CD1c-positive myeloid dendritic cell (primary cell): Measurements from ENCODE around the gene CNR1.

Experiments
- DNase-seq: peaks from one replicate; pipeline ENCODE4 v3.0.0-alpha.2; 2016; ENCODE audit errors: extremely low spot score

Gene CNR1

DNA sequence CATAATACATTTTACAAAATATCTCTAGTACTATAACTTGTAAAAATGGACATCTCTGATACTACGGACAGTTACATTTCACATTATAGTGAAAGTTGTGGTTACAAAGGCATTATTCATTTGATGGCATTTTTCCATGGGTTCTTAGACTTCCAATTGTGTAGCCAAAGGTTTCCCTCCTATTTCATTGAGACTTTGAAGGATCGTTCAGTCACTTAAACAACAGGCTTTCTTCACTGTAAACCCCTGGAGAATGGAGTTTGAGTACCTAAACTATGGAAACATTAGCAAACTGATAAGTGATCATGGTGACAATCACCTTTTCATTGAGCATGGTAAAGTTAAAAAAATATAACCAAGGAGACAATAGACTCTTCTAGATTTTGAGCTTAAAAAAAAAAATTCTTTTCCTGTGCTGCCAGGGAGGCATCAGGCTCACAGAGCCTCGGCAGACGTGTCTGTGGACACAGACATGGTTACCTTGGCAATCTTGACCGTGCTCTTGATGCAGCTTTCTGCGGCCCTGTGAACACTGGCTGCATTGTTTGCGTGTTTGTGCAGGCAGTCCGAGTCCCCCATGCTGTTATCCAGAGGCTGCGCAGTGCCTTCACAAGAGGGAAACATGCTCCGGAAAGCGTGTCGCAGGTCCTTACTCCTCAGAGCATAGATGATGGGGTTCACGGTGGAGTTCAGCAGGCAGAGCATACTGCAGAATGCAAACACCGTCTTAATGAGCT lies 22.6 kb downstream of the CNR1 start:
- DNase-seq = no peak

DNA sequence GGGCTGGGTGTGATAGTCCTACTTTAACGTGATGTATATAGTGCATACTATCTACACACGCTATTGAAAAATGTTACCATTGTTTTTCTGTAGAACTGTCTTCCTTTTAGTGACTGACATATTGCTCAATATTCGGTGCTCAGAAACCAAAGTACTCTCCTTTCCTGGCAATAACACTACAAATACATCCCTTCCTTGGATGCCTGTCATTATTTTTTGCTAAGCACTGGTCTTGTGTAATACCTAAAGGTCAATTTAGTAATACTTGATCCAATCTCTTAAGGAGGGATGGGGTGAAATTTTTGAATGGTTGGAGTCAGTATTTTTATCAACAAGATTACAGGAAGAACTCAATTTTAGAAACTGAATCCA lies 23.9 kb downstream of the CNR1 start:
- no peak for DNase-seq

DNA sequence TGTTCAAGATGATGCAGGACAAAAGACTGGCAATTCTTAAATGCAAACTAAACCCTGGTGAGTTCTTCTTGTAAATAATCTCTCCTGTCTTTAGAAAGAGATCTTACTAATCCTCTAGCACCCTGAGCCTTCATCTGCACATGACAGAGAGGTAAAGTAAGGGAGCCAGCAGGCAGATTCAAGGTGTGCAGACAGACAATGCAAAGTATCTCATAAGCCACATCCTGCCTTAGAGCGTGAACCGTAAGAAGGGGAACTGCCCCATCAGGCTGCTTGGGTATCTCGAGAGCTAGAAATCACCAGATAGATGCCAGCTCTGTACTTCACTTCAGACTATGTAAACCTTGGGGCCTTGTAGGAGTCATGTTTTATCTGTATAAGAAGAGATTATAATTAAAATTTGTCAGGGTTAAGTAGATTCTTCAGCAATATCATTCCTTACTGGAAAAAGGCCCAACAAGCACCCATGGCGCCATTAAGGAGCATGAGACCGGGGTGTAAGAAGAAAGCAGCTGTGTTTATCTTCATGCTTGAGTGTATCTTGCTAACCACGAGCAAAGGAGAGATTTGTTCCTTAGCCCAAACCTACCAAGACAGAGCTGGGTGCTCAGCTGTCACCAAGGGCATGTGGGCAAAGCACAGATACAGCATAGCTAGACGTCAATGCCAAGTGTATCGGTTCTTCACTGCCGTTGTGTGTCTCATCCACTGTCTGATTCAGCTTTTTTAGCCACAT lies 24.4 kb downstream of the CNR1 start:
- DNase-seq = no peak

DNA sequence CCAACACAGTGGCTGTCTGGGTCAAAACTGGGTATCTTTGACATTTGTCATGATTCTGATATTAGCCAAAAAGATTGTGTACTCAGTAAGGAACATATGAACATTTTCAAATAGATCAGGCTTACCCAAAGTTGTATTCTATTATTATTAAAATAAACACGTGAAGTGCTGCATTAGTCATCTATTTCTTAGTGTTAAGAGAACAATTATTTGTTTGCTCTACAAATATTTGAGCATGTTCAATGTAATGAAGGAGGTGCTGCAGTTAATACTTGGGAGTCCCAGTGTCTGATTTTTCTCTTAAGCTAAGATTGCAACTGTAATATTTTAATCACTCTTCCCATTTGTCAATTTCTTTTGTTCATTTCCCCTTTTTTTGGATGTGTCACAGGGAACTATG lies 28.2 kb downstream of the CNR1 start:
- DNase-seq = no peak

DNA sequence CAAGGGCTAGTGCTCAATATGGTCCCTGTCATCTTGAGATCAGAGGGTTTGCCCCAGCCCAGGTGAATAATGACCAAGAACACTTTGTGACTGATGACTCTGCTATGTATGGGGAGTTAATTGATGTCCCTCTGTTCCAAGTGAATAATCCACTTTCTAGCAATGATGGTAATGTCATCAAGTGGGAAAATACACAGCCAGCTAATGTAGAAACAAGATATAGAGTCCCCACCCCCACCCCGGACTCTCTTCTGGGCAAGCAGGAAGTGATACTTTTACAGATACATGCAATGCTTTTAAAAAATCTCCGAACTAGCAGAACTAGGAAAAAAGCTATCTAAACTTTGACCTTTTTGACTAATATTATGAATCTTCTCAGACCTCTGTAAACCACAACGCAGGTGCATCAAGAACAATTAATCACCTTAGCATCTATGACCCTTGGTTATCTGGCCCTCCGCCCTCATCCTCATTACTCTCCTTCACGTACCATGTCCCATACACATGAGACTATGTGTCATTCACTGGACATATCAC lies 30.5 kb downstream of the CNR1 start:
- DNase-seq = no peak

DNA sequence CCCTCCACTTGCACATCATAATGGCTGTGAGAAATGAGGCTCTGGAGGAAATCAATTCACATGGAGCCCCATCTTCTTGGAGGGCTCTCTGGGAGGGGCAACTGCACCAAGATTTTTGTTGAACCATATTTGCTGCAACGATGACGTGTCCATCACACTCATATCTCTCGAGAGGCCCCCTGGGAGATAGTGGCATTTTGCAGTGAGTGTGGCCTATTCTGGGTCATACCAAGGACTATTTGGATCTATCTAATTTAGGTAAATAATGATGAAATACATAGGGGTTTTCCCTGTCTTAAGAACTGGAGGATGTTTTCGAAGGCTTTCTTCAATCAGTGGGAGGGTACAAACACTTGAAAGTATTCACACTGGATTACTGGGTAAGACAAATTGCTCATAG lies 31.6 kb downstream of the CNR1 start:
- DNase-seq = no peak

DNA sequence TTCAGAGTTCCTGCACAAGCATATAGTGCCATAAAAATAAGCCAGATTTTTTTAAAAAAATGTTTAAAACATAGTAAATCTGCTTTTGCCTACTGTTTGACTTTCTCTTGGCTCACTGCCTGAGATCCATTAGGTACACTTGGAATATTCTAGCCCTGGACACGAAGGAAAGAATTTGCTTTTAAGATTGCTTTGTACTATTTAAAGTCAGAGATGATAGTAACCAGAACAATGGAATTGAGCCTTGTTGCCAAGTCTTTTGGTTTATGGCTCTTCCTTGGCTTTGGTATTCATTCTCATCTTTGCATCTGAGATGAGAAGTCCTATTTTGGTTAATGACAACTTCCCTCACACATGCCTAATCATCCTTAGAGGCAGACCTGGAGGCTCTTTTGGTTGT lies 32.4 kb downstream of the CNR1 start:
- DNase-seq = no peak

DNA sequence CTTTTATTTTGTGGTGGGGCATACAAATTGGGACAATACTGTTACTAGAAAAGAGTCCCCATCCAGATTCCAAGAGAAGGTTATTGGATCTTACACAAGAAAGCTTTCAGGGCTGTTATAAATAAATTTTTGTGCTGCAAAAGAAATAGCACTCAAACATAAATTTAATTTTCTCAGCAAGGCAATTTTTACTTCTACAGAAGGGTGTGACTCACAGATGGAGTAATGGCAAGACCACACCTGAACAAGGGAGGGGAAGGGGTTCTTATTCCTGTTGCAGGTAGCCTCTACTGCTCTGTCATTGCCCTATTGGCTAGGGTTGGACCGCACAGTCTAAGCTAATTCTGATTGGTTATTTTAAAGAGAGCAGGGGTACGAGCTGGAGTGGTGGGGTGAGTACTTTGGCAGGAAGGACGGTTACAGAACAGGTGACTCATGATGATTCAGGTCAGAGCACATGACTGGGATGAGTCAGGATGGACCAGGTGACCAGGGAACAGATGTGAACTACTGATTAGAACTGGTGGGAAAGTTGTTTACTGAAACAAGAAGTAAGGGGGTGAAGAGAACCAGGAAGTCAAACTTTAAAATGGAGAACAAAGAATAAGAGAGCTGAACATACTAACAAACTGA lies 41.1 kb downstream of the CNR1 start:
- DNase-seq = no peak

DNA sequence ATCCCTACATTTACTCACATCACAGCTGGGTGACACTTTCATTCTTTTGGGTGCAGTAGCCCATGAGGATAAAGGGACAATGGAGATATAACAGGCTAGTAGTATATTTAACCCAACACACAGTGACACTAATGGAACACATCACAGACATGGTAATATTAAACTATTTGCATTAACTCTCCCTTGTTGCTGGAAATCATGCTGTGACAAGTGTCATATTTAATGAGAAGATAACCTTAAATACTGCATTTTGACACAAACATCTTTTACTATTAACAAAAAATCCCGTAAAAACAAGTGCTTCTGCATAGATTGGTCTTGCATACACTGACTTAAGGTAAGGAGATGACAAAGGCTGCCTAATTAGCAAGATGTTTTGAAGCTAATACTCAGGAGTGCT lies 45.5 kb downstream of the CNR1 start:
- DNase-seq = no peak

DNA sequence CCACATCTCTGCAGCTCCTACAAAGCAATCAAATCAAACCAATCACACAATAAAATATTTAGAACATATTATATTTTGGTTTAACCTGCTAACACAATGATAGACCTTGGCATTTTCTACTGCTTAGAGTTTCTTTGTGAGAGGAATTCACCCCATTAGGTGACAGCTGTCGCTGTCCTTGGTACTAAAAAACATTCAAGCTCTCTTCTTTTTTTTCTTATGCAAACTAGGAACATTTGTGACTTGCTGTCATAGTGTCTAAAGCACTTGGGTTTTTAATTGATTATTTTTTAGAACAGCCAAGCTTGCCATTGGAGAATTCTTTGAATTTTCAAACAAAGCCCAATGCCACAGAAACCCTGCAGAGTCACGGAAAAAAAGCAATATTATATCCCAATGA lies 46.4 kb downstream of the CNR1 start:
- no peak for DNase-seq

DNA sequence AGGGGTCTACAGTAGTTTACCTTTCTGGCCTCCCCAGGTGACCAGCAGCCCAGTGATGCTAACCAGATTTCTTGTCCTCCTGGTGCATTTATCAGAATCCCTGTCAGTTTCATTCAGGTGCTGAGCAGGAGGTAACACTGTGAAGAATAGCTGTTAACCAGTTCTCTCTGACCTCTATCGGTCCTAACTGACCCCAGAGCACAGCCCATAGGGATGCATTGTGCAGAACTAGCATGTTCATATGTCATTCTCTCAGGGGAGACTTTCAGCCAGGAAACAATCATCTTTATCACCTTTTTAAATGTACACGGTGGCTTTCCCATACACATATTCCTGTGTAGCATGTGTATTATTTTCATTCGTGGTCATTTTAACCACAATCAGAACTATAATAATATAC lies 49.9 kb downstream of the CNR1 start:
- DNase-seq = no peak

DNA sequence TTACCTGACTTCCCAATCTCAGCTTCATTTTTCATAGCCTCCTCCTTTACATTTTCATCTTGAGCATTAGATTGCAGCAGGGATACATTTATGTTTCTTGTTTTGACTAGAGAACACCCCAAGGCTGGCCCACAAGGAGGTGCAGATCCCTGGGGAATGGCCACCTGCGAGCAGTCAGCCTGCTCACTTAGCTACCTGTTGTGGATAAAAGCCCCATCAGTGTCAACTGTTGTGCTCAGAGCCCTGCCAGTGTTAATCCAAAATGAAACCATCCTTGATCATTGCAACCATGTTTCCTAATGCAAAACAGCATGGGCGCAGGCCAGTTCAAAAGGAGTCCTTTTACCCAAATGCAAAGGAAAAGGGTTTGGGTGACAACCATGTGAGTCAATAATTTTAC lies 50.8 kb downstream of the CNR1 start:
- no peak for DNase-seq

DNA sequence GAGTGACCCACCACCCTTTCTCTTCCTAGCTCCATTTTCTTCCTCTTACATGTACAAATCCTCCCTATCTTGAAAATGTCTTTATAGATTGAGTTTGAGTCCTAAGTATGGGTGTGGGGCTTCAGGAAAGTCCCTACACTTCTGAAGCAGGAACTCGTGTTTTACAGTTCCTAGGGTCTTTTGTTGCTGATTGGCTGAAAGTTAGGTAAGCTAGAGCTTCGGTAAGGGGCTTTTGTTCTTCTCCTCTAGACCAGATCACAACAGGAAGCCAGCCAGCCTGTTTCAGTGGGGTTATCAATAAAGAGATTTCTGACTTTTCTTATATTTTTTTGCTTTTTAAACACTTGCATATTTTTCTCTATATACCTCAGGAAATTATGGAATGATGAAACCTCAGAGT lies 51.3 kb downstream of the CNR1 start:
- no peak for DNase-seq

DNA sequence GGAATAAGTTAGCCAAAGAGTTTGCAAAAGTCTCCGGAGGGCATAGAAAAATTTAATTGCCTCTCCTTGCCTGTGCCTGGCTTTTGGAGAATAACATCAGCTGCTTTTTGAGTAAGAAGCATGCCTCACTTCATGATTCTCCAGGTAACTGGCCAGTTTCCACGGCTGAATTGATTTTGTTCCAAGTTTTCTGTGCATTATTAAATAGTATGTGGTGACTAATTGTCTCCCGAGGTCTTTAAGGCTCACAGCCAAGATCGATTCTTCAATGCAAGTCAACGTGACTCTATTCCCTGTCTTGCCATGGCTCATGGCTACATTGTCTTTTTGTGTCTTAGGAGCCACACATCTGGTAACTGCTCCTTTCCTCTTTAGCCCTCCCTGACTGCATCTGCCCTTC lies 54.2 kb downstream of the CNR1 start:
- DNase-seq = no peak

DNA sequence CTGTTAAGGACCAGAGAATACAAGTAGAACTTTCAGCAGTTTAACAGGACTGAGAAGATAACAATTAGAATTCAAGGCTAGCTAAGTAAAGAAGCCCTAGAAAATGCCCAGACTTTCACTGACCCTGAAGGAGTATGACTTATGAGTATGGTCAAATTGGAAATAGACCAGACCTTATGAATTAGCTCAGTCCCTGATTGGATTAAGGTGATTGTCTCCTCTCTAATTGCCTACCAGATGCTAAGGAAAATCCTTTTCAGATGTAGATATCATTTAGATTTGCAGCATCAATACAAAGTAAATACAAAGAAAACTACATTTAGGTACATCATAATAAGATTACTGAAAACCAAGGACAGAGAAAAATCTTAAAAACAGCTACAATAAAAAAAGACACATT lies 58.9 kb downstream of the CNR1 start:
- DNase-seq = no peak

DNA sequence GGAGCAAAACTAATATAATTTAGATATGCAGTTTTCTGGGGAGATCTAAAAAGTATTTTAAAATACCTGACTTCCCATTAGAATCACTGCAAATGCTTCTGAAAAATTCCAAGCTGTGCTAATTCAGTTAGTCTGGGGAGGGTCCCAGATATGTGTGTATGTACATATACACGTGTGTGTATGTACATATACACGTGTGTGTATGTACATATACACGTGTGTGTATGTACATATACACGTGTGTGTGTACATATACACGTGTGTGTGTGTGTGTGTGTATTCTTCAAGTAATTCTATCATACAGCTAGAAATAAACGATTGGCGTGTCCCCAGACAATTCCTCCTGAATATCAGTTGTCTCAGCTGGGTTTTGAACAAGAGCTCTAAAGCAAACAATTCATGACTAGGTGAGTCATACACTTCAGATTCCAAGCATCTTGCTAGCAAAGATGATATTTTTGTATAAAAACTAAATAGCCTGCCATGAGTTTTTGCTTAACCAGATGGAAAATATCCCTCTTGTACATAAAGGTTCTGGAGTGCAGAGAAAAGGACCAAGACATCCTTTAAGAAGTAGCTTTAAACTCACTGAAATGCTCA lies 60.3 kb downstream of the CNR1 start:
- DNase-seq = no peak
